Neural cell (in vitro differentiated cells): ENCODE data around the gene C1orf232.

Experiments used
- CTCF ChIP-seq: fragments of 450-650 bp; IDR thresholded peaks from 2 replicates; pipeline ENCODE4 v1.5.1; 2014; ENCODE audit warnings: antibody characterized with exemption, mild to moderate bottlenecking, moderate library complexity; ENCODE audit not compliant: poor library complexity, severe bottlenecking
- EP300 ChIP-seq: fragments of 450-650 bp; conservative IDR thresholded peaks from 2 replicates; pipeline ENCODE4 v1.6.1; 2014; ENCODE audit warnings: antibody characterized with exemption, mild to moderate bottlenecking, moderate library complexity; ENCODE audit not compliant: poor library complexity, severe bottlenecking
- MXI1 ChIP-seq: fragments of 450-650 bp; conservative IDR thresholded peaks from 2 replicates; pipeline ENCODE4 v1.6.1; 2014; ENCODE audit warnings: antibody characterized with exemption, mild to moderate bottlenecking; ENCODE audit not compliant: poor library complexity, severe bottlenecking
- TAF1 ChIP-seq: IDR thresholded peaks from 2 replicates; pipeline ENCODE4 v1.6.1; 2012; ENCODE audit warnings: low read depth
- TF ChIP-seq, protein P1 (sequence below): IDR thresholded peaks from 2 replicates; pipeline ENCODE4 v1.6.1; 2012; ENCODE audit warnings: borderline replicate concordance

DNA sequence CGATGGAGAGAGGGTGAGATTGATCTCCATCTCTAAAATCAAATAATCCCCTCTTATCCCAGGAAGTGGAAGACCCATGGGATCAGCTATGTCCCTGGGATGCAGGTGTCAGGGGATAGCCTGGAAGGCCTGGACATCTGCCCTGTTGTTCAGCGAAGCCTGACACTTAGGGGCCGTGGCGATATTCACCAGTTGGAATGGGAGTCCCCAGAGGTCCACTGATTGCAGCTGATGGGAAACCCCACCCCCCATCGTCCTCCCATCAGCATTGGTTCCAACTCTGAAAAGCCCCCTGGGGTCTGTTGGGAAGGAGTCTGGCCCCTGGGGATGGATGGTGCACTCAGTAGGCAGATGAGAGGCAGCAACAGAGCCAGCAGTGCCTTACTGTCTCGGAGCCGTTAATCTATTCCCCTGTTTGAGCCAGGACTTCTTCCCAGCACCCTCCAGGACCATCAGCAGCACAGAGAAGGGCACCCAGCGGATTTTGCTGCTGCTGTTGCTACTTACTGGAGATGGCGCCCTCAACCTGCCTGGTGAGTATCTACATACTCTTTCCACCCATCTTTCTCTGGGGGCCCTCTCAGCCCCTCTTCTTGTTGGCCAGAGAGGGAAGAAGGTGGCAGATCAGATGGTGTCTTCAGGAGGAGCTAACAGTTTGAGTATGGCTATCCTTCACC lies 35.0 kb upstream of the C1orf232 start:
- TF ChIP-seq CTCF (no peak), TAF1 (no peak), EP300 (no peak), MXI1 (no peak)
- TF ChIP-seq, protein P1, sequence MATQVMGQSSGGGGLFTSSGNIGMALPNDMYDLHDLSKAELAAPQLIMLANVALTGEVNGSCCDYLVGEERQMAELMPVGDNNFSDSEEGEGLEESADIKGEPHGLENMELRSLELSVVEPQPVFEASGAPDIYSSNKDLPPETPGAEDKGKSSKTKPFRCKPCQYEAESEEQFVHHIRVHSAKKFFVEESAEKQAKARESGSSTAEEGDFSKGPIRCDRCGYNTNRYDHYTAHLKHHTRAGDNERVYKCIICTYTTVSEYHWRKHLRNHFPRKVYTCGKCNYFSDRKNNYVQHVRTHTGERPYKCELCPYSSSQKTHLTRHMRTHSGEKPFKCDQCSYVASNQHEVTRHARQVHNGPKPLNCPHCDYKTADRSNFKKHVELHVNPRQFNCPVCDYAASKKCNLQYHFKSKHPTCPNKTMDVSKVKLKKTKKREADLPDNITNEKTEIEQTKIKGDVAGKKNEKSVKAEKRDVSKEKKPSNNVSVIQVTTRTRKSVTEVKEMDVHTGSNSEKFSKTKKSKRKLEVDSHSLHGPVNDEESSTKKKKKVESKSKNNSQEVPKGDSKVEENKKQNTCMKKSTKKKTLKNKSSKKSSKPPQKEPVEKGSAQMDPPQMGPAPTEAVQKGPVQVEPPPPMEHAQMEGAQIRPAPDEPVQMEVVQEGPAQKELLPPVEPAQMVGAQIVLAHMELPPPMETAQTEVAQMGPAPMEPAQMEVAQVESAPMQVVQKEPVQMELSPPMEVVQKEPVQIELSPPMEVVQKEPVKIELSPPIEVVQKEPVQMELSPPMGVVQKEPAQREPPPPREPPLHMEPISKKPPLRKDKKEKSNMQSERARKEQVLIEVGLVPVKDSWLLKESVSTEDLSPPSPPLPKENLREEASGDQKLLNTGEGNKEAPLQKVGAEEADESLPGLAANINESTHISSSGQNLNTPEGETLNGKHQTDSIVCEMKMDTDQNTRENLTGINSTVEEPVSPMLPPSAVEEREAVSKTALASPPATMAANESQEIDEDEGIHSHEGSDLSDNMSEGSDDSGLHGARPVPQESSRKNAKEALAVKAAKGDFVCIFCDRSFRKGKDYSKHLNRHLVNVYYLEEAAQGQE = no peak
